Measurements from ENCODE around the gene EVC2. TPM values are rescaled to one million over a fixed set of nuclear protein-coding genes. Genes with fewer than 3 reads are reported as not detected.

EVC2 gene
- total RNA-seq, 1 donor from 2014 or later, result 9.3 TPM

- no peak overlapping the region for H3K4me3 ChIP-seq (ENCODE audit: low read depth, low read length)
- TF ChIP-seq CTCF (conservative IDR thresholded peaks at IDR 0.05; ENCODE audit: low read depth, low read length), result no peak
- no peak for DNase-seq (ENCODE audit: low read depth)
These were observed 118.9 kb downstream of the EVC2 start for GRCh38 chr4:5589495-5589894.

DNA sequence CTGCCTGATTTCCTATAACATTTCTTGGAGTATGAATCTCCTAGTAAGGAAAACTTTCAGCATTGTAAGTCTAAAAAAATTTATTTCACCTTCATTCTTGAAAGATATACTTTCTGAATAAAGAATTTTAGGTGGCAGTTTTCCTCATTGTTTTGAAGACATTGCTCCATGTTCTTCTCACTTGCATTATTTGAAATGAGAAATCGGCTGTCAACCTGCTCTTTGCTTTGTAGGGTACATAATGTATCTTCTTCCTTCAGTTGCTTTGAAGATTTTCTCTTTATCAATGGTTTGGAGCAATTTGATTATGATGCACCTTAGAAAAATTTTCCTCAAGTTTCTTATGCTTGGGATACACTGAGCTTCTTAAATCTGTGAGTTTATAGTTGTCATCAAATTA is 120.3 kb downstream of the EVC2 start:
- DNase-seq (ENCODE audit: low read depth), result no peak
- no peak for TF ChIP-seq CTCF (conservative IDR thresholded peaks at IDR 0.05; ENCODE audit: low read depth, low read length)
- H3K4me3 ChIP-seq (ENCODE audit: low read depth, low read length), result no peak overlapping the region

- no peak for DNase-seq (ENCODE audit: low read depth)
- no peak overlapping the region for H3K4me3 ChIP-seq (ENCODE audit: low read depth, low read length)
- no peak for TF ChIP-seq CTCF (conservative IDR thresholded peaks at IDR 0.05; ENCODE audit: low read depth, low read length)
These were observed 132.4 kb downstream of the EVC2 start for GRCh38 chr4:5575941-5576340.

- H3K4me3 ChIP-seq (ENCODE audit: low read depth, low read length), result no peak overlapping the region
- TF ChIP-seq CTCF (conservative IDR thresholded peaks at IDR 0.05; ENCODE audit: low read depth, low read length), result no peak
- DNase-seq (ENCODE audit: low read depth), result no peak
These were observed 134.0 kb downstream of the EVC2 start for GRCh38 chr4:5574386-5574785.

GRCh38 chr4:5573965-5574364 is 134.4 kb downstream of the EVC2 start:
- no peak for DNase-seq (ENCODE audit: low read depth)
- H3K4me3 ChIP-seq (ENCODE audit: low read depth, low read length), result no peak overlapping the region
- TF ChIP-seq CTCF (conservative IDR thresholded peaks at IDR 0.05; ENCODE audit: low read depth, low read length), result no peak

DNA sequence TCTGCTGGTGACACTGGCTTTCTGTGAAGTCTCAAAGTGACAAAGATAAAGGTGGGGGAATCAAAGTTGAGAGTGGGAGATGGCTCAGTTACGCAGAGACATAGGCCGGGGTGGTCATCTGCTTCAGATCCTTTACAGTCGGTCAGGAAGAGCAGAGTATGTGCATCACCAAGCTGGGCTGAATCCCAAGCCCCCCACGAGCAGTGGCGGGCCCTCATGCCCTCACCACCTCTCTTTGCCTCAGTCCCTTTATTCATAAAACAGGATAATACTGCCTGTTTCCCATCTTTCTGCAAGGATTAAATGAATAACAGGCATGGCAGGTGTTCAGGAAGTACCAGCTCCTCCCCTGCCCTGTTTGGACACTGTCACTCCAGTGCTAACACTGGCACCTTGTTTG is 135.6 kb downstream of the EVC2 start:
- no peak overlapping the region for H3K4me3 ChIP-seq (ENCODE audit: low read depth, low read length)
- no peak for DNase-seq (ENCODE audit: low read depth)
- no peak for TF ChIP-seq CTCF (conservative IDR thresholded peaks at IDR 0.05; ENCODE audit: low read depth, low read length)

GRCh38 chr4:5572114-5572513 is 136.2 kb downstream of the EVC2 start:
- DNase-seq (ENCODE audit: low read depth), result no peak
- no peak for TF ChIP-seq CTCF (conservative IDR thresholded peaks at IDR 0.05; ENCODE audit: low read depth, low read length)
- no peak overlapping the region for H3K4me3 ChIP-seq (ENCODE audit: low read depth, low read length)
